ENCODE measurements around the gene TEX9.

DNA sequence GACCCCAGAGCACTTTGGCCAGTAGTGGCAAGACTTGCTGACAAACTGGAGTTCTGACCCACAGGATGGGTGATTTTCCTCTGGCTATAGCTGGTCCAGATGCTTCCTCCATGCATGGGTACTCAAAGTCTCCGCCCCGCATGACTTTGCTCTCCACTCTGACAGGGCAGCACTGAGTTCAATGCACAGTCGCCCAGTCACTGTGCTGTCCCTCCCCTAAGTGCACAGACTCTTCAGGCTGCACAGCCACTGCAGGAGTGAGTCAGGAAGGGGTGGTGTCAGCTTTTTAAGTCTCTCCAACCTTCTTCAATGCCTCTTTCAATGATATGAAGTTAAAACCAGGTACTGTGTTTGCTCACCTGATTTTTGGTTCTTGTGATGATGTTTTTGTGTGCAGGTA, 17.8 kb downstream of the TEX9 start:
- TF ChIP-seq, protein P1, sequence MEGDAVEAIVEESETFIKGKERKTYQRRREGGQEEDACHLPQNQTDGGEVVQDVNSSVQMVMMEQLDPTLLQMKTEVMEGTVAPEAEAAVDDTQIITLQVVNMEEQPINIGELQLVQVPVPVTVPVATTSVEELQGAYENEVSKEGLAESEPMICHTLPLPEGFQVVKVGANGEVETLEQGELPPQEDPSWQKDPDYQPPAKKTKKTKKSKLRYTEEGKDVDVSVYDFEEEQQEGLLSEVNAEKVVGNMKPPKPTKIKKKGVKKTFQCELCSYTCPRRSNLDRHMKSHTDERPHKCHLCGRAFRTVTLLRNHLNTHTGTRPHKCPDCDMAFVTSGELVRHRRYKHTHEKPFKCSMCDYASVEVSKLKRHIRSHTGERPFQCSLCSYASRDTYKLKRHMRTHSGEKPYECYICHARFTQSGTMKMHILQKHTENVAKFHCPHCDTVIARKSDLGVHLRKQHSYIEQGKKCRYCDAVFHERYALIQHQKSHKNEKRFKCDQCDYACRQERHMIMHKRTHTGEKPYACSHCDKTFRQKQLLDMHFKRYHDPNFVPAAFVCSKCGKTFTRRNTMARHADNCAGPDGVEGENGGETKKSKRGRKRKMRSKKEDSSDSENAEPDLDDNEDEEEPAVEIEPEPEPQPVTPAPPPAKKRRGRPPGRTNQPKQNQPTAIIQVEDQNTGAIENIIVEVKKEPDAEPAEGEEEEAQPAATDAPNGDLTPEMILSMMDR (conservative IDR thresholded peaks at IDR 0.05): no peak
- TF ChIP-seq EZH2 (IDR thresholded peaks at IDR 0.05; ENCODE audit: low read depth): no peak
